ENCODE measurements around the gene PTGS2. TPM values are rescaled to one million over a fixed set of nuclear protein-coding genes. Genes with fewer than 3 reads are reported as not detected.
"Not testable (repeated sequence)": the region's sequence is repeated elsewhere in the genome, so short reads cannot be mapped to it uniquely, and the experiment has no call there.

PTGS2 gene
- total RNA-seq, 4 donors from 2014 or later, result 0.76 to 1.7 (median 1.1) TPM

DNA sequence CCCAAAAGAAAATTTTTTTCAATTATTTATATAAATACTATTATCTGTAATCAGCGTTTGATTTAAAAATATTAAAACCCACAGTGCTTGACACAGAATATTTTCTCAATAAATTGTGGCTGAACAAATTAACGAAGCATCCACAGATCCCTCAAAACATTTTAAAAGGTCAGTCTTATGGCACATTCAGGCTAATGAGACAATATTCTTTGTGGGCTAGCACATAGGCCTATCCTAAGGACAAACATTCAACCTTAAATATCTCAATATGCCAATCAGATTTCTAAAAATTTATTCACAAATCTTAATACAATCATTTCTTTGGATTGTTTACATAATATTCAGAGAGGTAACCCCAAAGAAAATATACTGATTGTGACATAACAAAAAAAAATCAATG is 8.1 kb downstream of the PTGS2 start:
- H3K36me3 ChIP-seq, result peaks cover 0 to 12% (median 0%) of the 10 kb centered on the region in 3 donors
- no peak overlapping the region for H3K4me3 ChIP-seq
- no peak for DNase-seq
- no peaks in the 10 kb centered on the region for H3K9me3 ChIP-seq
- H3K27me3 ChIP-seq, result no peaks in the 10 kb centered on the region
- H3K27ac ChIP-seq, result no peak overlapping the region
- TF ChIP-seq CTCF (IDR thresholded peaks at IDR 0.05), result no peak
- TF ChIP-seq POLR2A (IDR thresholded peaks at IDR 0.05), result no peak
- no peaks in the 10 kb centered on the region for H3K4me1 ChIP-seq

- Histone ChIP-seq H3K36me3 (peaks cover 0 to 12% (median 0%) of the 10 kb centered on the region in 3 donors), H3K9me3 (no peaks in the 10 kb centered on the region), H3K27ac (no peak overlapping the region), H3K4me1 (no peaks in the 10 kb centered on the region), H3K4me3 (no peak overlapping the region), H3K27me3 (no peaks in the 10 kb centered on the region)
- TF ChIP-seq CTCF (IDR thresholded peaks at IDR 0.05) (no peak), POLR2A (IDR thresholded peaks at IDR 0.05) (no peak)
- DNase-seq, result no peak
These were observed 8.9 kb downstream of the PTGS2 start for GRCh38 chr1:186671136-186671825.

- no peak overlapping the region for H3K27ac ChIP-seq
- no peak for DNase-seq
- no peaks in the 10 kb centered on the region for H3K9me3 ChIP-seq
- no peaks in the 10 kb centered on the region for H3K27me3 ChIP-seq
- no peaks in the 10 kb centered on the region for H3K4me1 ChIP-seq
- no peak overlapping the region for H3K4me3 ChIP-seq
- TF ChIP-seq POLR2A (IDR thresholded peaks at IDR 0.05) (no peak), CTCF (IDR thresholded peaks at IDR 0.05) (no peak)
- H3K36me3 ChIP-seq, result peaks cover 0 to 12% (median 0%) of the 10 kb centered on the region in 3 donors
These were observed 9.7 kb downstream of the PTGS2 start for GRCh38 chr1:186670297-186671135.

GRCh38 chr1:186669784-186670183 is 10.4 kb downstream of the PTGS2 start:
- H3K27ac ChIP-seq, H3K9me3 ChIP-seq, H3K27me3 ChIP-seq, H3K4me3 ChIP-seq, H3K36me3 ChIP-seq, DNase-seq, H3K4me1 ChIP-seq: not testable (repeated sequence)

- not testable (repeated sequence) for H3K27ac ChIP-seq, H3K4me3 ChIP-seq, H3K4me1 ChIP-seq, H3K9me3 ChIP-seq, DNase-seq, H3K27me3 ChIP-seq, H3K36me3 ChIP-seq
These were observed 16.0 kb downstream of the PTGS2 start for GRCh38 chr1:186664217-186664616.

DNA sequence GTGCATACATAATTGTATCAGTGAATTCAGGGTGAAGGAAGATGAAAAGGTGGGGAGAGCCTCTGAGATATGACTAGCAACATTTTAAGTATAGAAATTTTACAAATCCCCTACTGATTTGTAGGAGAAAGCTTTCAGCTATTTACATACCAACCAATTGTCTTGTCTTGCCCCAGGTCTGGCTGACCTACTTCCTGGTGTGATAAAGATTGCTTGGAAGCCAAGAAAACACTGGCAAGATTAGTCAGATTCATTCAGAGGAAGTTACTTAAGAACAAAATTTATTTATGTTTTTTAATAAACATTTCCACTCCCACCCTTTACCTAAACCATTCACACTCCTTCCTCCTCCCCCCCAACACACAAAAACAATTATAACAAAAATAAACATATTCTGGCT is 17.5 kb downstream of the PTGS2 start:
- no peaks in the 10 kb centered on the region for H3K9me3 ChIP-seq
- no peaks in the 10 kb centered on the region for H3K4me1 ChIP-seq
- no peak for DNase-seq
- TF ChIP-seq POLR2A (IDR thresholded peaks at IDR 0.05) (no peak), CTCF (IDR thresholded peaks at IDR 0.05) (no peak)
- no peaks in the 10 kb centered on the region for H3K36me3 ChIP-seq
- no peak overlapping the region for H3K27ac ChIP-seq
- no peak overlapping the region for H3K4me3 ChIP-seq
- no peaks in the 10 kb centered on the region for H3K27me3 ChIP-seq
